ENCODE measurements around the gene LSM10.

Gene LSM10

GRCh38 chr1:36391271-36391670 is 6.4 kb downstream of the LSM10 start:
- DNase-seq (ENCODE audit: low read depth in 2 of 2) = no peak
- no peak for TF ChIP-seq CTCF (IDR thresholded peaks at IDR 0.05; ENCODE audit: low read depth, low read length)
- H3K4me3 ChIP-seq (replicated peaks in 1 of 2; ENCODE audit: low read depth in 2 of 2, low read length in 2 of 2) = no peak overlapping the region

GRCh38 chr1:36390411-36390810 is 7.3 kb downstream of the LSM10 start:
- DNase-seq (ENCODE audit: low read depth in 2 of 2) = no peak
- H3K4me3 ChIP-seq (replicated peaks in 1 of 2; ENCODE audit: low read depth in 2 of 2, low read length in 2 of 2) = no peak overlapping the region
- TF ChIP-seq CTCF (IDR thresholded peaks at IDR 0.05; ENCODE audit: low read depth, low read length) = no peak

GRCh38 chr1:36389999-36390398 is 7.7 kb downstream of the LSM10 start:
- no peak overlapping the region for H3K4me3 ChIP-seq (replicated peaks in 1 of 2; ENCODE audit: low read depth in 2 of 2, low read length in 2 of 2)
- no peak for TF ChIP-seq CTCF (IDR thresholded peaks at IDR 0.05; ENCODE audit: low read depth, low read length)
- DNase-seq (ENCODE audit: low read depth in 2 of 2) = no peak

- no peak overlapping the region for H3K4me3 ChIP-seq (replicated peaks in 1 of 2; ENCODE audit: low read depth in 2 of 2, low read length in 2 of 2)
- DNase-seq (ENCODE audit: low read depth in 2 of 2) = no peak
- TF ChIP-seq CTCF (IDR thresholded peaks at IDR 0.05; ENCODE audit: low read depth, low read length) = no peak
Observed at GRCh38 chr1:36389261-36389660, 8.4 kb downstream of the LSM10 start.

GRCh38 chr1:36387141-36387949 is 10.4 kb downstream of the LSM10 start:
- H3K4me3 ChIP-seq (replicated peaks in 1 of 2; ENCODE audit: low read depth in 2 of 2, low read length in 2 of 2) = peak overlapping the region in 1 of 2 donors; percentile 22

GRCh38 chr1:36386265-36387140 is 11.2 kb downstream of the LSM10 start:
- peak; percentile 100 for DNase-seq (ENCODE audit: low read depth in 2 of 2)
- TF ChIP-seq CTCF (IDR thresholded peaks at IDR 0.05; ENCODE audit: low read depth, low read length) = no peak
- peak overlapping the region; percentile 43 to 56 for H3K4me3 ChIP-seq (replicated peaks in 1 of 2; ENCODE audit: low read depth in 2 of 2, low read length in 2 of 2)

More at GRCh38 chr1:36387141-36387949, 10.4 kb downstream of the LSM10 start:
- DNase-seq (ENCODE audit: low read depth in 2 of 2) = peak; percentile 90 to 94
- TF ChIP-seq CTCF (IDR thresholded peaks at IDR 0.05; ENCODE audit: low read depth, low read length) = no peak
